CD4-positive, CD25-positive, alpha-beta regulatory T cell (primary cell): ENCODE data around the gene TCTA. TPM values are rescaled to one million over a fixed set of nuclear protein-coding genes. Genes with fewer than 3 reads are reported as not detected.
"Not testable (repeated sequence)": the region's sequence is repeated elsewhere in the genome, so short reads cannot be mapped to it uniquely, and the experiment has no call there.

Experiments used
- ATAC-seq, 2 donors: fragments of 150-1000 bp; cut with Tn5 transposase; one replicate each; pipeline ENCODE4 v1.10.0; 2021; ENCODE audit warnings: low read depth in 2 of 2, moderate number of reproducible peaks in 2 of 2, moderate library complexity in 1 of 2
- DNase-seq, 3 donors: peaks; one replicate each; pipeline versions ENCODE4 v3.0.0 to v3.0.0-alpha.2; 2012 to 2022; ENCODE audit warnings: mixed read lengths in 1 of 3
- H3K27ac ChIP-seq: one replicate; pipeline ENCODE4 v1.7.0; 2013; ENCODE audit warnings: mild to moderate bottlenecking, low read length; ENCODE audit not compliant: insufficient read depth, poor library complexity, severe bottlenecking
- H3K27me3 ChIP-seq: one replicate; pipeline ENCODE4 v1.7.0; 2013; ENCODE audit warnings: low read length; ENCODE audit not compliant: control insufficient read depth, insufficient read depth
- H3K36me3 ChIP-seq: one replicate; pipeline ENCODE4 v1.7.0; 2013; ENCODE audit warnings: mild to moderate bottlenecking, low read length, moderate library complexity; ENCODE audit not compliant: control insufficient read depth, insufficient read depth
- H3K4me1 ChIP-seq: 2 replicates; pipeline ENCODE4 v1.7.0; 2013; ENCODE audit warnings: mild to moderate bottlenecking, low read length; ENCODE audit not compliant: insufficient read depth, control insufficient read depth, poor library complexity, severe bottlenecking
- H3K4me3 ChIP-seq: one replicate; pipeline ENCODE4 v1.7.0; 2013; ENCODE audit warnings: low read depth, mild to moderate bottlenecking, low read length, moderate library complexity
- H3K9me3 ChIP-seq, 2 experiments: 1 replicate in 1 of 2; 2 replicates in 1 of 2; pipeline ENCODE4 v1.7.0; 2013; ENCODE audit warnings: low read length in 2 of 2, mild to moderate bottlenecking in 1 of 2, moderate library complexity in 1 of 2; ENCODE audit not compliant: control insufficient read depth in 2 of 2
- H3K27ac Mint-ChIP-seq, 3 donors: one replicate each; pipeline ENCODE4 v1.8.0; 2020 to 2022; ENCODE audit warnings: mild to moderate bottlenecking in 3 of 3, mixed read lengths in 3 of 3, moderate library complexity in 2 of 3
- H3K27me3 Mint-ChIP-seq: one replicate; pipeline ENCODE4 v1.8.0; 2022; ENCODE audit warnings: mild to moderate bottlenecking, mixed read lengths
- H3K36me3 Mint-ChIP-seq: one replicate; pipeline ENCODE4 v1.8.0; 2020; ENCODE audit warnings: mixed read lengths
- H3K4me1 Mint-ChIP-seq, 4 donors: one replicate each; pipeline ENCODE4 v1.8.0; 2020 to 2022; ENCODE audit warnings: mixed read lengths in 4 of 4, mild to moderate bottlenecking in 1 of 4
- H3K4me3 Mint-ChIP-seq, 4 donors: one replicate each; pipeline ENCODE4 v1.8.0; 2020 to 2022; ENCODE audit warnings: mild to moderate bottlenecking in 4 of 4, mixed read lengths in 4 of 4, moderate library complexity in 3 of 4
- H3K9me3 Mint-ChIP-seq, 7 donors: one replicate each; pipeline ENCODE4 v1.8.0; 2020 to 2022; ENCODE audit warnings: mixed read lengths in 7 of 7, mild to moderate bottlenecking in 3 of 7, moderate library complexity in 2 of 7
- polyA plus RNA-seq, 4 donors: library from polyadenylated mRNA; unstranded; fragments of 300-500 nt; fragmentation: Illumina TruSeq; gene quantifications; one replicate each; pipeline ENCODE4 v1.2.3, GENCODE V29; 2021
- total RNA-seq: library from RNA; stranded (reverse); gene quantifications from one replicate; pipeline ENCODE4 v1.2.3, GENCODE V29; 2022

The TCTA gene
- total and polyA plus RNA-seq, 5 donors from 2014 or later, result 27.6 to 39.7 (median 33.6) TPM

DNA sequence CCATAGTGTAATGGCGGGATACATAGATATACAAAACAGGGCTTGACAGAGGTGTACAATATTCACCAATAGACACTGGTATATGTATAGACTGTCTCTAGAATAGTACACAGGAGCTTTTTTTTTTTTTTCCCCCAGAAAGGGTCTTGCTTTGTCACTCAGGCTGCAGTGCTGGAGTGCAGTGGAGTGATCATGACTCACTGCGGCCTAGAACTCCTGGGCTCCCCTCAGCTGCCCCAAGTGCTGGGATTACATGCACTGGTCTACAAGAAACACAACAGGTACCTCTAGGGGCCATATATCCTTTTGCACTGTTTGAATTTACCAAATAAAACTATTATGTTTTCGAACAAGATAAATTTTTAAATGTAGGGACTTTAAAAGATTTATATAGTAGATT lies 12.8 kb upstream of the TCTA start:
- ATAC-seq, result no peak
- Histone ChIP-seq H3K4me3 (no peak overlapping the region), H3K9me3 (no peaks in the 10 kb centered on the region), H3K27me3 (no peaks in the 10 kb centered on the region), H3K36me3 (peaks cover 35% of the 10 kb centered on the region), H3K4me1 (peaks cover 32% of the 10 kb centered on the region), H3K27ac (no peak overlapping the region)
- Mint-ChIP-seq H3K9me3 (peaks cover 0 to 3% (median 0%) of the 10 kb centered on the region in 7 donors), H3K27me3 (no peaks in the 10 kb centered on the region), H3K27ac (peak overlapping the region; percentile 9 to 75 (median 64)), H3K36me3 (peaks cover 12% of the 10 kb centered on the region), H3K4me1 (peaks cover 25 to 78% (median 51%) of the 10 kb centered on the region in 4 donors), H3K4me3 (peak overlapping the region; percentile 8 to 54 (median 33))
- DNase-seq, result no peak

- Histone ChIP-seq H3K4me3 (peak overlapping the region; percentile 10), H3K36me3 (peaks cover 30% of the 10 kb centered on the region), H3K9me3 (no peaks in the 10 kb centered on the region), H3K27me3 (no peaks in the 10 kb centered on the region), H3K4me1 (peaks cover 40% of the 10 kb centered on the region), H3K27ac (no peak overlapping the region)
- H3K36me3 Mint-ChIP-seq, result peaks cover 11% of the 10 kb centered on the region
- no peak for DNase-seq
- H3K4me3 Mint-ChIP-seq, result peak overlapping the region in 1 of 4 donors; percentile 21
- H3K9me3 Mint-ChIP-seq, result peaks cover 0 to 3% (median 0%) of the 10 kb centered on the region in 7 donors
- H3K27ac Mint-ChIP-seq, result peak overlapping the region in 1 of 3 donors; percentile 62
- no peaks in the 10 kb centered on the region for H3K27me3 Mint-ChIP-seq
- H3K4me1 Mint-ChIP-seq, result peaks cover 26 to 72% (median 47%) of the 10 kb centered on the region in 4 donors
- ATAC-seq, result no peak
Measured at GRCh38 chr3:49401766-49402165, 10.5 kb upstream of the TCTA start.

GRCh38 chr3:49403891-49404290 lies 8.3 kb upstream of the TCTA start:
- Mint-ChIP-seq H3K36me3 (peaks cover 11% of the 10 kb centered on the region), H3K9me3 (peaks cover 0 to 3% (median 0%) of the 10 kb centered on the region in 7 donors), H3K27me3 (no peaks in the 10 kb centered on the region), H3K27ac (peak overlapping the region in 1 of 3 donors; percentile 93), H3K4me3 (peak overlapping the region in 1 of 4 donors; percentile 35), H3K4me1 (peaks cover 29 to 72% (median 52%) of the 10 kb centered on the region in 4 donors)
- DNase-seq (no peak), ATAC-seq (no peak)
- H3K27me3 ChIP-seq, result no peaks in the 10 kb centered on the region
- H3K4me3 ChIP-seq, result no peak overlapping the region
- H3K27ac ChIP-seq, result no peak overlapping the region
- peaks cover 53% of the 10 kb centered on the region for H3K4me1 ChIP-seq
- H3K36me3 ChIP-seq, result peaks cover 22% of the 10 kb centered on the region
- H3K9me3 ChIP-seq, result no peaks in the 10 kb centered on the region

DNA sequence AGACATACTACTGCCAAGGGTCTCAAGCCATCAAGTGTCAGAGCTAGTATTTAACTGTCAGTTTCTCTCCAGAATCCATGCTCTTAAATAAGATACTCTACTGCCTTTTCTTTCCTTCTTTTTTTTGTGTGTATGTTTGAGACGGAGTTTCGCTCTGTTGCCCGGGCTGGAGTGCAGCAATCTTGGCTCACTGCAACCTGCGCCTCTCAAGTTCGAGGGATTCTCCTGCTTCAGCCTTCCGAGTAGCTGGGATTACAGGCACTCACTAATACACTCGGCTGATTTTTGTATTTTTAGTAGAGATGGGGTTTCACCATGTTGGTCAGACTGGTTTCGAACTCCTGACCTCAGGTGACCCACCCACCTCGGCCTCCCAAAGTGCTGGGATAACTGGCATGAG lies 6.7 kb upstream of the TCTA start:
- DNase-seq, H3K27me3 ChIP-seq, H3K27ac ChIP-seq, H3K9me3 ChIP-seq, ATAC-seq, H3K27me3 Mint-ChIP-seq, H3K9me3 Mint-ChIP-seq: not testable (repeated sequence)
- H3K27ac Mint-ChIP-seq, result peak overlapping the region in 2 of 3 donors; percentile 77 to 82
- H3K4me3 Mint-ChIP-seq, result peak overlapping the region in 3 of 4 donors; percentile 40 to 73 (median 52)
- Histone ChIP-seq H3K36me3 (peaks cover 19% of the 10 kb centered on the region), H3K4me1 (peaks cover 58% of the 10 kb centered on the region), H3K4me3 (peak overlapping the region; percentile 26)
- peaks cover 11% of the 10 kb centered on the region for H3K36me3 Mint-ChIP-seq
- H3K4me1 Mint-ChIP-seq, result peaks cover 37 to 70% (median 51%) of the 10 kb centered on the region in 4 donors

- H3K27me3 Mint-ChIP-seq, result no peaks in the 10 kb centered on the region
- H3K9me3 ChIP-seq, result no peaks in the 10 kb centered on the region
- H3K4me1 ChIP-seq, result peaks cover 55% of the 10 kb centered on the region
- peaks cover 9% of the 10 kb centered on the region for H3K36me3 ChIP-seq
- peak overlapping the region; percentile 77 to 89 (median 82) for H3K27ac Mint-ChIP-seq
- no peak for DNase-seq
- peak overlapping the region; percentile 52 to 65 (median 64) for H3K4me3 Mint-ChIP-seq
- H3K36me3 Mint-ChIP-seq, result peaks cover 11% of the 10 kb centered on the region
- peak overlapping the region; percentile 35 for H3K4me3 ChIP-seq
- H3K27me3 ChIP-seq, result no peaks in the 10 kb centered on the region
- ATAC-seq, result no peak
- H3K27ac ChIP-seq, result peak overlapping the region; percentile 57
- H3K4me1 Mint-ChIP-seq, result peaks cover 34 to 66% (median 43%) of the 10 kb centered on the region in 4 donors
- no peaks in the 10 kb centered on the region for H3K9me3 Mint-ChIP-seq
Measured at GRCh38 chr3:49406571-49407565, 5.4 kb upstream of the TCTA start.

- no peaks in the 10 kb centered on the region for H3K27me3 ChIP-seq
- ATAC-seq (no peak), DNase-seq (peak in 2 of 3 donors; percentile 28 to 41)
- H3K27ac ChIP-seq, result peak overlapping the region; percentile 92
- no peaks in the 10 kb centered on the region for H3K27me3 Mint-ChIP-seq
- no peaks in the 10 kb centered on the region for H3K9me3 Mint-ChIP-seq
- peaks cover 33 to 78% (median 53%) of the 10 kb centered on the region in 4 donors for H3K4me1 Mint-ChIP-seq
- peak overlapping the region in 2 of 3 donors; percentile 96 for H3K27ac Mint-ChIP-seq
- H3K4me1 ChIP-seq, result peaks cover 70% of the 10 kb centered on the region
- no peaks in the 10 kb centered on the region for H3K9me3 ChIP-seq
- H3K4me3 ChIP-seq, result peak overlapping the region; percentile 95
- peak overlapping the region; percentile 86 to 97 (median 95) for H3K4me3 Mint-ChIP-seq
- peaks cover 15% of the 10 kb centered on the region for H3K36me3 Mint-ChIP-seq
- peaks cover 4% of the 10 kb centered on the region for H3K36me3 ChIP-seq
Measured at GRCh38 chr3:49410066-49410845, 2.0 kb upstream of the TCTA start.

GRCh38 chr3:49410846-49411534 lies 1.2 kb upstream of the TCTA start:
- peak overlapping the region; percentile 95 for H3K4me3 ChIP-seq
- H3K36me3 Mint-ChIP-seq, result peaks cover 13% of the 10 kb centered on the region
- H3K36me3 ChIP-seq, result peaks cover 4% of the 10 kb centered on the region
- ATAC-seq (no peak), DNase-seq (no peak)
- no peaks in the 10 kb centered on the region for H3K9me3 ChIP-seq
- H3K4me1 ChIP-seq, result peaks cover 72% of the 10 kb centered on the region
- H3K4me3 Mint-ChIP-seq, result peak overlapping the region; percentile 86 to 97 (median 95)
- no peaks in the 10 kb centered on the region for H3K27me3 ChIP-seq
- H3K27me3 Mint-ChIP-seq, result no peaks in the 10 kb centered on the region
- peaks cover 38 to 78% (median 54%) of the 10 kb centered on the region in 4 donors for H3K4me1 Mint-ChIP-seq
- peak overlapping the region; percentile 95 to 96 (median 96) for H3K27ac Mint-ChIP-seq
- no peaks in the 10 kb centered on the region for H3K9me3 Mint-ChIP-seq
- peak overlapping the region; percentile 92 for H3K27ac ChIP-seq
